ENCODE results near the gene TRABD2A.
"Not testable (repeated sequence)": the region's sequence is repeated elsewhere in the genome, so short reads cannot be mapped to it uniquely, and the experiment has no call there.

Gene TRABD2A

GRCh38 chr2:84878896-84879583 lies 1.8 kb downstream of the TRABD2A start:
- no peak for DNase-seq

GRCh38 chr2:84878459-84878858 lies 2.4 kb downstream of the TRABD2A start:
- DNase-seq = no peak

- DNase-seq = no peak
Observed at GRCh38 chr2:84876369-84876768, 4.5 kb downstream of the TRABD2A start.

- not testable (repeated sequence) for DNase-seq
Observed at GRCh38 chr2:84875619-84876018, 5.3 kb downstream of the TRABD2A start.

- DNase-seq = no peak
Observed at GRCh38 chr2:84875213-84875560, 5.7 kb downstream of the TRABD2A start.

- peak; percentile 19 to 44 for DNase-seq
Observed at GRCh38 chr2:84874381-84875212, 6.3 kb downstream of the TRABD2A start.

GRCh38 chr2:84873350-84873749 lies 7.5 kb downstream of the TRABD2A start:
- DNase-seq = no peak

GRCh38 chr2:84872691-84873090 lies 8.2 kb downstream of the TRABD2A start:
- DNase-seq = not testable (repeated sequence)

- DNase-seq = peak in 1 of 2 donors; percentile 33
Observed at GRCh38 chr2:84870306-84870705, 10.6 kb downstream of the TRABD2A start.

- DNase-seq = not testable (repeated sequence)
Observed at GRCh38 chr2:84868327-84868726, 12.6 kb downstream of the TRABD2A start.

GRCh38 chr2:84866122-84866521 lies 14.8 kb downstream of the TRABD2A start:
- DNase-seq = no peak

GRCh38 chr2:84865181-84865783 lies 15.6 kb downstream of the TRABD2A start:
- DNase-seq = peak in 1 of 2 donors; percentile 64

- DNase-seq = no peak
Observed at GRCh38 chr2:84862006-84862405, 18.9 kb downstream of the TRABD2A start.

GRCh38 chr2:84861539-84861938 lies 19.3 kb downstream of the TRABD2A start:
- no peak for DNase-seq

GRCh38 chr2:84858937-84859336 lies 21.9 kb downstream of the TRABD2A start:
- DNase-seq = no peak

GRCh38 chr2:84858123-84858522 lies 22.8 kb downstream of the TRABD2A start:
- DNase-seq = no peak

GRCh38 chr2:84857566-84857965 lies 23.3 kb downstream of the TRABD2A start:
- no peak for DNase-seq

GRCh38 chr2:84856787-84857186 lies 24.1 kb downstream of the TRABD2A start:
- peak; percentile 48 to 57 for DNase-seq

- peak; percentile 24 to 33 for DNase-seq
Observed at GRCh38 chr2:84855731-84856130, 25.2 kb downstream of the TRABD2A start.

- DNase-seq = no peak
Observed at GRCh38 chr2:84854850-84855249, 26.0 kb downstream of the TRABD2A start.

- DNase-seq = no peak
Observed at GRCh38 chr2:84851876-84852275, 29.0 kb downstream of the TRABD2A start.

- DNase-seq = no peak
Observed at GRCh38 chr2:84850471-84850870, 30.4 kb downstream of the TRABD2A start.

- peak; percentile 27 to 50 for DNase-seq
Observed at GRCh38 chr2:84849271-84849952, 31.5 kb downstream of the TRABD2A start.
